CD8-positive, alpha-beta memory T cell (primary cell): ENCODE data around the gene PCSK7. TPM values are rescaled to one million over a fixed set of nuclear protein-coding genes. Genes with fewer than 3 reads are reported as not detected.

Experiments
- polyA plus RNA-seq: library from polyadenylated mRNA; unstranded; fragments of 300-500 nt; fragmentation: Illumina TruSeq; gene quantifications from one replicate; pipeline ENCODE4 v1.2.3, GENCODE V29; 2021
- total RNA-seq, 2 experiments: library from RNA; stranded (reverse); gene quantifications; one replicate each; pipeline ENCODE4 v1.2.3, GENCODE V29; 2021

PCSK7 gene
- total and polyA plus RNA-seq, 3 experiments from 2014 or later: 81.7 to 101 (median 99.6) TPM

Other genes with a start within 250 kb of the PCSK7 start
- gene SIK3, start 133.6 kb downstream of the PCSK7 start, total RNA-seq: 10 to 100 TPM; 42.8 to 48.7 TPM
- gene SIK3, start 133.6 kb downstream of the PCSK7 start, polyA plus RNA-seq: 33.9 TPM
- gene PAFAH1B2, start 87.8 kb downstream of the PCSK7 start, total RNA-seq: 10 to 100 TPM; 79.5 to 84.5 TPM
- gene PAFAH1B2, start 87.8 kb downstream of the PCSK7 start, polyA plus RNA-seq: 15.9 TPM
- 10 to 100 TPM; 13.8 to 14.9 TPM for gene SIDT2, start 53.3 kb downstream of the PCSK7 start, total RNA-seq
- gene SIDT2, start 53.3 kb downstream of the PCSK7 start, polyA plus RNA-seq: 2.0 TPM
- gene TAGLN, start 32.7 kb downstream of the PCSK7 start, total RNA-seq: 1 to 10 TPM; 1.8 to 2.2 TPM
- 0.35 TPM for gene TAGLN, start 32.7 kb downstream of the PCSK7 start, polyA plus RNA-seq
- gene RNF214, start 598 bp upstream of the PCSK7 start, total RNA-seq: 10 to 100 TPM; 25.1 to 25.3 TPM
- 35.0 TPM for gene RNF214, start 598 bp upstream of the PCSK7 start, polyA plus RNA-seq
- 1 to 10 TPM; 3.8 to 4.5 TPM for gene BACE1-AS, start 59.3 kb upstream of the PCSK7 start, total RNA-seq
- gene BACE1-AS, start 59.3 kb upstream of the PCSK7 start, polyA plus RNA-seq: 1.3 TPM
- 1 to 10 TPM; 2.5 to 2.9 TPM for gene BACE1, start 84.2 kb upstream of the PCSK7 start, total RNA-seq
- gene BACE1, start 84.2 kb upstream of the PCSK7 start, polyA plus RNA-seq: 2.0 TPM
- 10 to 100 TPM; 34.6 to 40.5 TPM for gene CEP164, start 95.8 kb upstream of the PCSK7 start, total RNA-seq
- gene CEP164, start 95.8 kb upstream of the PCSK7 start, polyA plus RNA-seq: 25.7 TPM